Brain microvascular endothelial cell (primary cell): ENCODE results near the gene DHRS7C.
A peak's percentile ranks its signal among the peaks of the same experiment; 100 is the strongest.

ENCODE experiments used
- DNase-seq: peaks from one replicate; pipeline ENCODE4 v3.0.0-alpha.2; 2020
- H3K27ac ChIP-seq: fragments of 250-450 bp; sonication (Bioruptor Pico); 2 replicates; pipeline ENCODE4 v1.5.1; 2020; ENCODE audit warnings: mild to moderate bottlenecking, moderate library complexity
- H3K27me3 ChIP-seq: fragments of 250-450 bp; sonication (Bioruptor Pico); replicated peaks from 2 replicates; pipeline ENCODE4 v1.5.1; 2020; ENCODE audit warnings: mild to moderate bottlenecking
- H3K36me3 ChIP-seq: fragments of 250-450 bp; sonication (Bioruptor Pico); replicated peaks from 2 replicates; pipeline ENCODE4 v1.5.1; 2020; ENCODE audit warnings: mild to moderate bottlenecking
- H3K4me3 ChIP-seq: 2 replicates; pipeline ENCODE4 v1.5.1; 2011; ENCODE audit warnings: low read depth, mild to moderate bottlenecking, control low read depth, low read length, moderate library complexity
- CTCF ChIP-seq: IDR thresholded peaks from 2 replicates; pipeline ENCODE4 v1.5.1; 2011; ENCODE audit warnings: low read depth, mild to moderate bottlenecking, moderate library complexity, low read length, control low read depth, inconsistent platforms; ENCODE audit errors: missing control alignments
- in situ Hi-C: cut with HindIII; loops from 2 replicates; pipeline ENCODE4 v1.10.0; 2017; ENCODE audit warnings: low sequenced_read_pairs, low pct_ligation_motif_present

Gene DHRS7C

GRCh38 chr17:9750524-9750923 lies 40.9 kb downstream of the DHRS7C start:
- Histone ChIP-seq H3K27ac (no peak overlapping the region), H3K27me3 (no peaks in the 10 kb centered on the region), H3K4me3 (no peak overlapping the region), H3K36me3 (no peaks in the 10 kb centered on the region)
- no peak for DNase-seq
- in situ Hi-C loops: no loop called here
- TF ChIP-seq CTCF: no peak

DNA sequence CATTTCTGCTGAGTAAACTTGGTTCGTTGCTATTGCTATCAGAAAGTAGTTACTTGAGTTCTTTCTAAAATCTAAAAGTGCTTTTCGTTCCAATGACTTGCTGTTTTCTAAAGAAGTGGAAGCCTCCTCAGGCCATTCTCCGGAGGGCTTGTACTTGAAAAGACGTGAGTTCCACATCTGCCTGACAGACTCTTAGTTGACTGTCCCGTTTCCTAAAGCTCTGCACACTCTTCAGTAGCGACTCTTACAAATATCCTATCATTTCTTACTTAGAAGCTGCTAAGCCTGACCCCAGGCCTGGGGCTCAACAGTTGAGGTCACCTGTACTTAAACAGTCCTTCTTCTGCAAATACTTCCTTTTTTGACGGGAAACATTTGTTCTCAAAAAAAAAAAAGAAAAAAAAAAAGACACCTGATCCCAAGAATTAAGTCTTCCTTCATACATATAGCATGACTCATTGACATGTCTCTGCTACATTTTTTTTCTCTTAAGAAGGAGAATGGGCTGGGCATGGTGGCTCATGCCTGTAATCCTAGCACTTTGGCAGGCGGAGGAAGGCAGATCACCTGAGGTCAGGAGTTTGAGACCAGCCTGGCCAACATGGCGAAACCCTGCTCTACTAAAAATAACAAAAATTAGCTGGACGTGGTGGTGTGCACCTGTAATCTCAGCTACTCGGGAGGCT lies 61.5 kb downstream of the DHRS7C start:
- Histone ChIP-seq H3K27ac (no peak overlapping the region), H3K4me3 (no peak overlapping the region), H3K27me3 (no peaks in the 10 kb centered on the region), H3K36me3 (no peaks in the 10 kb centered on the region)
- no peak for DNase-seq
- TF ChIP-seq CTCF: no peak
- in situ Hi-C loops: no loop called here

DNA sequence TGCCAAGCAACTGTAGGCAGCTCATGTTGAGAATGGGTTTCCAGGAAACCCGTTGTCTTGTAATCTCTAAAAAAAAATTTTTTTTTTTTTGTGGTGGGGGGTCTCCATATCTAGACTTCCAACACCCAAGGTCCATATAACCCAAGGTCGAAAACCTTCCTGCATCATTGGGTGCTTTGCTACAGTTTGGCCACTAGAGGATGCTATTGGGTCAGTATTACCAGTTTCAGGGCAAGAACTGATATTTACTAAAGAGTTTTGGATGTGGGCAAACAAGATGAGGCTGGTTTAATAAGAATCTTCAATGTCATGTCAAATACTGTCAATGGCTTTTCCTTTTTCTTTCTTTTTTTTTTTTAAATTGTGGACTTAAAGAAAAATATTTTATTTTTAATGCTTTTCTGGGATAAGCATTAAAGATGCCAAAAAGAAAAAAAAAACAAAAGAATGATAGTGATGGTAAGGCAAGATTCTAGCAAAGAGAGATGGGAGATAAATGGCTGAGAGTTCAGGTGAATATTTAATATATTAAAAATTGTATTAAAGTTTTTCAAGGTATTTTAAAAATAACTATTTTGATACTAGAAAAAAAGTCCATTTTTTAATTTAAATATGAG lies 62.2 kb downstream of the DHRS7C start:
- Histone ChIP-seq H3K27me3 (no peaks in the 10 kb centered on the region), H3K27ac (no peak overlapping the region), H3K36me3 (no peaks in the 10 kb centered on the region), H3K4me3 (no peak overlapping the region)
- in situ Hi-C loops: no loop called here
- TF ChIP-seq CTCF: peak; percentile 94
- DNase-seq: no peak

DNA sequence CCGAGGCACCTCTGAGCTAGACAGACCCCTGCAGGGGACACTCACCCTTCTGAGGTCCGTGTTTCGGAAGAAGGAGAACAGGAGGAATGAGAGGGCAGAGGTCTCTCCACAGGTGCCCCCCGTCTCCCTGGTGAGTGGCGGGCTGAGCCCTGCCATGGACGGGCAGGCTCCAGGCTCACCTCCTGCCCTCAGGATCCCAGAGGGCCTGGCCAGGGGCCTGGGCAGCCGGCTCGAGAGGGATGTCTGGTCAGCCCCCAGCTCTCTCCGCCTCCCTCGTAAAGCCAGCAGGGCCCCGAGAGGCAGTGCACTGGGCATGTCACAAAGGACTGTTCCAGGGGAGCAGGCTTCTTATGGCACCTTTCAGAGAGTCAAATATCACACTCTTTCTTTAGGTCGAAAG lies 62.8 kb downstream of the DHRS7C start:
- in situ Hi-C loops: no loop called here
- no peaks in the 10 kb centered on the region for H3K36me3 ChIP-seq
- H3K27me3 ChIP-seq: no peaks in the 10 kb centered on the region
- TF ChIP-seq CTCF: no peak
- no peak overlapping the region for H3K27ac ChIP-seq
- H3K4me3 ChIP-seq: no peak overlapping the region
- DNase-seq: no peak

DNA sequence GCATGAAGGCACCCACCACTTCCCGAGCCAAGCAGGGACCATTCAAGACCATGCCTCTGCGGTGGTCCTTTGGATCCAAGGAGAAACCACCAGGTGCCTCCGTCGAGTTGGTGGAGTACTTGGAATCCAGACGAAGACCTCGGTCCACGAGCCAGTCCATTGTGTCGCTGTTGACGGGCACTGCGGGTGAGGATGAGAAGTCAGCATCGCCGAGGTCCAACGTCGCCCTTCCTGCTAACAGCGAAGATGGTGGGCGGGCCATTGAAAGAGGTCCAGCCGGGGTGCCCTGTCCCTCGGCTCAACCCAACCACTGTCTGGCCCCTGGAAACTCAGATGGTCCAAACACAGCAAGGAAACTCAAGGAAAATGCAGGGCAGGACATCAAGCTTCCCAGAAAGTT lies 63.4 kb downstream of the DHRS7C start:
- no peak for TF ChIP-seq CTCF

GRCh38 chr17:9726291-9726690 lies 65.1 kb downstream of the DHRS7C start:
- no peaks in the 10 kb centered on the region for H3K27me3 ChIP-seq
- no peak for TF ChIP-seq CTCF
- no peak overlapping the region for H3K4me3 ChIP-seq
- no peaks in the 10 kb centered on the region for H3K36me3 ChIP-seq
- in situ Hi-C loops: no loop called here
- DNase-seq: no peak
- H3K27ac ChIP-seq: no peak overlapping the region

More for the DNA sequence above, 63.4 kb downstream of the DHRS7C start:
- H3K4me3 ChIP-seq: no peak overlapping the region
- H3K27ac ChIP-seq: no peak overlapping the region
- H3K27me3 ChIP-seq: no peaks in the 10 kb centered on the region
- DNase-seq: no peak
- no peaks in the 10 kb centered on the region for H3K36me3 ChIP-seq
- in situ Hi-C loops: no loop called here
